GM12878 (cell line): Measurements from ENCODE around the gene SBF2. TPM values are rescaled to one million over a fixed set of nuclear protein-coding genes. Genes with fewer than 3 reads are reported as not detected.

ENCODE experiments used
- ATAC-seq: fragments of 200-7000 bp; cut with Tn5 transposase; 3 replicates; pipeline ENCODE4 v1.9.1; 2020; ENCODE audit warnings: mild to moderate bottlenecking, moderate library complexity
- BruUV-seq: library from RNA; stranded (reverse); fragments of 400-500 nt; replicated peaks from 2 replicates; lab custom pipeline; 2021; lab: Mats Ljungman, UMichigan
- CTCF ChIA-PET: fragments of 300-600 bp; sonication (Branson Sonifier 250); formaldehyde crosslinking; extraction: SDS; loops from one replicate; lab custom pipeline; 2021; ENCODE audit warnings: inconsistent platforms; lab: Yijun Ruan, JAX
- POLR2A ChIA-PET: fragments of 350-600 bp; formaldehyde crosslinking; extraction: SDS; loops from one replicate; lab custom pipeline; 2021; ENCODE audit warnings: inconsistent platforms; lab: Charles Lee
- RAD21 ChIA-PET: fragments of 300-600 bp; sonication (Branson Sonifier 250); formaldehyde crosslinking; loops from one replicate; lab custom pipeline; 2023; ENCODE audit warnings: antibody characterized with exemption; ENCODE audit not compliant: unreplicated experiment; lab: Charles Lee
- SMC1A ChIA-PET: fragments of 300-600 bp; sonication (Branson Sonifier 250); formaldehyde crosslinking; loops from one replicate; lab custom pipeline; 2023; ENCODE audit not compliant: unreplicated experiment, uncharacterized antibody; lab: Charles Lee
- DNase-seq: peaks from one replicate; pipeline ENCODE4 v3.0.0-alpha.2; 2011; ENCODE audit warnings: low read depth, low spot score
- FAIRE-seq: peaks from 3 replicates; lab custom pipeline; 2011; peaks lifted over from hg19 to GRCh38; lab: Jason Lieb, UNC
- H2AFZ ChIP-seq: 2 replicates; pipeline ENCODE4 v1.6.0; 2011; ENCODE audit warnings: low read depth, low read length, control low read depth; ENCODE audit not compliant: control insufficient read depth
- H3K27ac ChIP-seq: 2 replicates; pipeline ENCODE4 v1.5.1; 2011; ENCODE audit warnings: control low read depth; ENCODE audit not compliant: control insufficient read depth, insufficient read depth
- H3K27me3 ChIP-seq, 2 experiments: replicated peaks in 1 of 2; 2 replicates each; pipeline versions ENCODE4 v1.6.0 to v1.6.1; 2011; ENCODE audit warnings: low read length in 1 of 2; ENCODE audit not compliant: control insufficient read depth in 2 of 2, insufficient read depth in 2 of 2
- H3K36me3 ChIP-seq, 2 experiments: 2 replicates each; pipeline ENCODE4 v1.5.1; 2011; ENCODE audit warnings: low read length in 1 of 2; ENCODE audit not compliant: control insufficient read depth in 2 of 2, insufficient read depth in 2 of 2
- H3K4me1 ChIP-seq: 2 replicates; pipeline ENCODE4 v1.6.1; 2011; ENCODE audit warnings: mild to moderate bottlenecking, low read length, moderate library complexity, mixed read lengths; ENCODE audit not compliant: control insufficient read depth, insufficient read depth
- H3K4me2 ChIP-seq: 2 replicates; pipeline ENCODE4 v1.6.0; 2011; ENCODE audit warnings: control low read depth; ENCODE audit not compliant: control insufficient read depth, insufficient read depth
- H3K4me3 ChIP-seq: fragments of 200-600 bp; sonication (generic); 2 replicates; pipeline ENCODE4 v1.5.1; 2016
- H3K79me2 ChIP-seq: 2 replicates; pipeline ENCODE4 v1.6.0; 2011; ENCODE audit warnings: low read length; ENCODE audit not compliant: control insufficient read depth, insufficient read depth
- H3K9ac ChIP-seq: 2 replicates; pipeline ENCODE4 v1.8.0; 2011; ENCODE audit warnings: low read length, control low read depth, mixed read lengths; ENCODE audit not compliant: control insufficient read depth, insufficient read depth
- H3K9me3 ChIP-seq: replicated peaks from 3 replicates; pipeline ENCODE4 v1.5.1; 2011; ENCODE audit warnings: mild to moderate bottlenecking, low read length; ENCODE audit not compliant: control insufficient read depth, insufficient read depth
- H4K20me1 ChIP-seq: 2 replicates; pipeline ENCODE4 v1.6.0; 2011; ENCODE audit not compliant: control insufficient read depth, insufficient read depth
- CBFB ChIP-seq: IDR thresholded peaks from 2 replicates; pipeline ENCODE4 v1.6.1; 2016; ENCODE audit warnings: antibody characterized with exemption, low read depth
- IRF4 ChIP-seq: IDR thresholded peaks from 2 replicates; pipeline ENCODE4 v1.6.1; 2011; ENCODE audit warnings: low read depth, low read length
- JUNB ChIP-seq: IDR thresholded peaks from 2 replicates; pipeline ENCODE4 v1.6.1; 2016; ENCODE audit warnings: antibody characterized with exemption, mild to moderate bottlenecking
- LARP7 ChIP-seq: fragments of 450-650 bp; IDR thresholded peaks from 2 replicates; pipeline ENCODE4 v1.6.1; 2017; ENCODE audit warnings: mild to moderate bottlenecking
- MEF2A ChIP-seq: IDR thresholded peaks from 2 replicates; pipeline ENCODE4 v1.6.1; 2011; ENCODE audit warnings: low read depth, mild to moderate bottlenecking, low read length, moderate library complexity; ENCODE audit not compliant: insufficient read depth
- MLLT1 ChIP-seq: fragments of 450-650 bp; IDR thresholded peaks from 2 replicates; pipeline ENCODE4 v1.6.1; 2016; ENCODE audit warnings: mild to moderate bottlenecking
- MTA3 ChIP-seq: IDR thresholded peaks from 2 replicates; pipeline ENCODE4 v1.6.1; 2012; ENCODE audit warnings: low read length, inconsistent platforms, borderline replicate concordance
- NR2F1 ChIP-seq: fragments of 450-650 bp; conservative IDR thresholded peaks from 2 replicates; pipeline ENCODE4 v1.6.1; 2017; ENCODE audit warnings: mild to moderate bottlenecking
- SMAD1 ChIP-seq: fragments of 450-650 bp; IDR thresholded peaks from 2 replicates; pipeline ENCODE4 v1.6.1; 2018; ENCODE audit warnings: mild to moderate bottlenecking, low read depth; ENCODE audit not compliant: partially characterized antibody
- SMARCA5 ChIP-seq: fragments of 450-650 bp; IDR thresholded peaks from 2 replicates; pipeline ENCODE4 v1.6.1; 2017; ENCODE audit warnings: mild to moderate bottlenecking
- YY1 ChIP-seq: IDR thresholded peaks from 2 replicates; pipeline ENCODE4 v1.6.1; 2011; ENCODE audit warnings: low read depth, mild to moderate bottlenecking, low read length
- ZNF384 ChIP-seq: IDR thresholded peaks from 2 replicates; pipeline ENCODE4 v1.6.1; 2012; ENCODE audit warnings: low read depth, mild to moderate bottlenecking, low read length, improper control_type of control experiment, borderline replicate concordance
- ZSCAN29 ChIP-seq: fragments of 450-650 bp; IDR thresholded peaks from 2 replicates; pipeline ENCODE4 v1.6.1; 2017; ENCODE audit warnings: mild to moderate bottlenecking, moderate library complexity
- WGBS: methylation state at CpG from one replicate; pipeline ENCODE4 v1.1.6; 2016; ENCODE audit warnings: low lambda C conversion rate; ENCODE audit not compliant: insufficient replicate concordance, insufficient coverage; ENCODE audit errors: missing lambda C conversion rate; 5-methylcytosine and 5-hydroxymethylcytosine counted together
- in situ Hi-C: fragments of 300-500 bp; cut with MboI; formaldehyde crosslinking; loops from 9 replicates; pipeline ENCODE4 v1.14.3; 2018; ENCODE audit warnings: mixed read lengths
- intact Hi-C: fragments of 100-400 bp; cut with micrococcal nuclease; formaldehyde crosslinking; loops from one replicate; pipeline ENCODE4 v1.14.2; 2022; ENCODE audit not compliant: unreplicated experiment
- polyA plus RNA-seq, 11 experiments: library from polyadenylated mRNA; depleted of rRNA in 4 of 11; unstranded in 6 of 11; stranded (reverse) in 5 of 11; fragments of >200 nt; fragmentation: Nextera tagmentation in 4 of 11; fragmentation: Illumina TruSeq in 1 of 11; extraction: Ambion mirVana in 4 of 11; extraction: Trizol in 1 of 11; gene quantifications; 1 replicate in 1 of 11; 2 replicates in 10 of 11; pipeline versions ENCODE4 v1.2.1 to v1.2.3, GENCODE V29; 2011 to 2016; ENCODE audit warnings: inconsistent platforms in 2 of 11, missing spikeins in 2 of 11, low read depth in 1 of 11
- total RNA-seq, 4 experiments: library from RNA; depleted of rRNA in 3 of 4; stranded (reverse); fragments of >200 nt in 3 of 4; fragmentation: Illumina TruSeq in 1 of 4; extraction: Trizol in 1 of 4; gene quantifications; 2 replicates each; pipeline versions ENCODE4 v1.2.1 to v1.2.3, GENCODE V29; 2013 to 2021

Gene SBF2
- total and polyA plus RNA-seq, 10 of the 15 experiments (the other 5 are each of a cell fraction or from before 2014, with no cell fraction given) = 0.24 to 2.3 (median 1.1) TPM

GRCh38 chr11:9875399-9875798 is 418.6 kb downstream of the SBF2 start:
- SMC1A ChIA-PET = interaction anchor here (0.7 to 1.2 kb wide), 3 partner anchors 13 to 452 kb away, joined by 3 read pairs; no protein-coding TSS in a partner anchor
- in situ Hi-C loops (no loop called here), intact Hi-C loops (no loop called here)
- ATAC-seq (no peak), FAIRE-seq (no peak), DNase-seq (no peak)
- BruUV-seq = no TSS peak
- POLR2A ChIA-PET = no interaction called here
- H3K4me3 ChIP-seq = no peak overlapping the region
- H2AFZ ChIP-seq = no peak overlapping the region
- no peak overlapping the region for H3K4me2 ChIP-seq
- RAD21 ChIA-PET = interaction anchor here (0.9 kb wide), 1 partner anchor 202 kb away, joined by 3 read pairs; no protein-coding TSS in a partner anchor
- WGBS = 68% methylated on average over 1 of the region's 1 CpG
- H3K27me3 ChIP-seq = no peaks in the 10 kb centered on the region
- no peaks in the 10 kb centered on the region for H4K20me1 ChIP-seq
- no peak for TF ChIP-seq ZNF384
- TF ChIP-seq MEF2A = no peak
- TF ChIP-seq YY1 = no peak
- no peak for TF ChIP-seq LARP7
- TF ChIP-seq JUNB = no peak
- no peak for TF ChIP-seq CBFB
- TF ChIP-seq IRF4 = no peak
- no peak for TF ChIP-seq ZSCAN29
- CTCF ChIA-PET = interaction anchor here (0.8 to 2.2 kb wide), 3 partner anchors 13 to 201 kb away, joined by 3 to 7 read pairs (median 7); no protein-coding TSS in a partner anchor
- no peaks in the 10 kb centered on the region for H3K36me3 ChIP-seq
- no peak overlapping the region for H3K9ac ChIP-seq
- H3K4me1 ChIP-seq = no peaks in the 10 kb centered on the region
- H3K27ac ChIP-seq = no peak overlapping the region
- H3K9me3 ChIP-seq = no peaks in the 10 kb centered on the region
- H3K79me2 ChIP-seq = no peaks in the 10 kb centered on the region

- H3K27me3 ChIP-seq = no peaks in the 10 kb centered on the region
- SMC1A ChIA-PET = interaction anchor here (0.7 to 1.1 kb wide), 2 partner anchors 115 to 453 kb away, joined by 3 read pairs; no protein-coding TSS in a partner anchor
- ATAC-seq = no peak
- RAD21 ChIA-PET = interaction anchor here (0.8 to 0.9 kb wide), 2 partner anchors 12 to 202 kb away, joined by 3 read pairs; no protein-coding TSS in a partner anchor
- CTCF ChIA-PET = interaction anchor here (0.8 to 2.2 kb wide), 3 partner anchors 12 to 202 kb away, joined by 3 to 7 read pairs (median 7); no protein-coding TSS in a partner anchor
- in situ Hi-C loops (no loop called here), intact Hi-C loops (no loop called here)
- no peak overlapping the region for H3K4me2 ChIP-seq
- no peak overlapping the region for H3K27ac ChIP-seq
- H3K9ac ChIP-seq = no peak overlapping the region
- FAIRE-seq = no peak
- no peak for DNase-seq
- no peaks in the 10 kb centered on the region for H4K20me1 ChIP-seq
- H3K9me3 ChIP-seq = no peaks in the 10 kb centered on the region
- TF ChIP-seq NR2F1 (no peak), MTA3 (no peak), SMARCA5 (no peak), MLLT1 (no peak), SMAD1 (no peak)
- no peak overlapping the region for H2AFZ ChIP-seq
- no peaks in the 10 kb centered on the region for H3K36me3 ChIP-seq
- POLR2A ChIA-PET = no interaction called here
- H3K79me2 ChIP-seq = no peaks in the 10 kb centered on the region
- BruUV-seq = no TSS peak
- H3K4me1 ChIP-seq = no peaks in the 10 kb centered on the region
- no peak overlapping the region for H3K4me3 ChIP-seq
Observed at GRCh38 chr11:9874466-9874865, 419.6 kb downstream of the SBF2 start.
